PC-3 (cell line): ENCODE results near the gene HPCA. TPM values are rescaled to one million over a fixed set of nuclear protein-coding genes. Genes with fewer than 3 reads are reported as not detected.

ENCODE experiments used
- ATAC-seq: fragments of 200-7000 bp; cut with Tn5 transposase; 2 replicates; pipeline ENCODE4 v1.9.1; 2020; ENCODE audit warnings: mild to moderate bottlenecking, moderate library complexity
- BruUV-seq: library from RNA; stranded (reverse); fragments of 400-500 nt; replicated peaks from 2 replicates; lab custom pipeline; 2021; lab: Mats Ljungman, UMichigan
- CTCF ChIA-PET: fragments of 300-600 bp; sonication (Branson Sonifier 250); formaldehyde crosslinking; loops from one replicate; lab custom pipeline; 2022; ENCODE audit warnings: antibody characterized with exemption; lab: Charles Lee
- POLR2A ChIA-PET: fragments of 300-600 bp; sonication (Branson Sonifier 250); formaldehyde crosslinking; loops from one replicate; lab custom pipeline; 2022; ENCODE audit warnings: antibody characterized with exemption; ENCODE audit not compliant: unreplicated experiment; lab: Charles Lee
- DNase-seq: peaks from one replicate; pipeline ENCODE4 v3.0.0-alpha.2; 2015
- H2AFZ ChIP-seq: fragments of 300-600 bp; sonication (generic); 2 replicates; pipeline ENCODE4 v1.6.0; 2016; ENCODE audit warnings: antibody characterized with exemption, low read length
- H3F3A ChIP-seq: fragments of 300-600 bp; sonication (generic); one replicate; pipeline ENCODE4 v1.6.0; 2017; ENCODE audit warnings: antibody characterized with exemption, low read length, control low read depth, mild to moderate bottlenecking; ENCODE audit not compliant: unreplicated experiment
- H3K27ac ChIP-seq: fragments of 300-600 bp; sonication (generic); 2 replicates; pipeline ENCODE4 v1.5.1; 2016; ENCODE audit warnings: mild to moderate bottlenecking, low read length
- H3K27me3 ChIP-seq: fragments of 300-600 bp; sonication (generic); 2 replicates; pipeline ENCODE4 v1.6.1; 2016; ENCODE audit warnings: low read length, mixed read lengths
- H3K36me3 ChIP-seq: fragments of 300-600 bp; sonication (generic); 2 replicates; pipeline ENCODE4 v1.6.1; 2016; ENCODE audit warnings: low read depth, mixed run types, low read length, mixed read lengths
- H3K4me1 ChIP-seq: fragments of 300-600 bp; sonication (generic); 2 replicates; pipeline ENCODE4 v1.5.1; 2016; ENCODE audit warnings: low read length; ENCODE audit not compliant: insufficient read depth
- H3K4me2 ChIP-seq: fragments of 300-600 bp; sonication (generic); 2 replicates; pipeline ENCODE4 v1.6.0; 2016; ENCODE audit warnings: low read length
- H3K4me3 ChIP-seq: fragments of 300-600 bp; sonication (generic); 2 replicates; pipeline ENCODE4 v1.5.1; 2016; ENCODE audit warnings: mild to moderate bottlenecking, low read length, mixed read lengths
- H3K79me2 ChIP-seq: fragments of 300-600 bp; sonication (generic); 2 replicates; pipeline ENCODE4 v1.6.1; 2017; ENCODE audit warnings: low read length, mixed read lengths
- H3K9ac ChIP-seq: fragments of 300-600 bp; sonication (generic); 2 replicates; pipeline ENCODE4 v1.6.0; 2016; ENCODE audit warnings: mild to moderate bottlenecking, low read length
- H3K9me2 ChIP-seq: fragments of 300-600 bp; sonication (generic); replicated peaks from 2 replicates; pipeline ENCODE4 v1.6.1; 2016; ENCODE audit warnings: mixed run types, low read length, mixed read lengths
- H3K9me3 ChIP-seq: fragments of 300-600 bp; sonication (generic); 2 replicates; pipeline ENCODE4 v1.6.1; 2016; ENCODE audit warnings: low read length, mixed read lengths
- H4K20me1 ChIP-seq: fragments of 300-600 bp; sonication (generic); 2 replicates; pipeline ENCODE4 v1.6.1; 2016; ENCODE audit warnings: low read length, mixed read lengths
- CTCF ChIP-seq: fragments of 300-600 bp; sonication (generic); conservative IDR thresholded peaks from 2 replicates; pipeline ENCODE4 v1.5.1; 2017; ENCODE audit warnings: antibody characterized with exemption, low read depth, mild to moderate bottlenecking, low read length
- EZH2 ChIP-seq: fragments of 300-600 bp; sonication (generic); IDR thresholded peaks from one replicate; pipeline ENCODE4 v1.6.1; 2017; ENCODE audit warnings: antibody characterized with exemption, mild to moderate bottlenecking, low read length; ENCODE audit not compliant: unreplicated experiment
- EZH2phosphoT487 ChIP-seq: fragments of 300-600 bp; sonication (generic); IDR thresholded peaks from 2 replicates; pipeline ENCODE4 v1.6.1; 2018; ENCODE audit warnings: mild to moderate bottlenecking, antibody characterized with exemption, low read length, borderline replicate concordance
- intact Hi-C: fragments of 100-400 bp; cut with micrococcal nuclease; formaldehyde crosslinking; loops from 2 replicates; pipeline ENCODE4 v1.9.0; 2023
- total RNA-seq: library from RNA; depleted of rRNA; stranded (reverse); fragments of >200 nt; gene quantifications from 2 replicates; pipeline ENCODE4 v1.2.3, GENCODE V29; 2014

Gene HPCA
- total RNA-seq, 1 experiment from 2014 or later, result not detected

GRCh38 chr1:32931760-32932159 lies 45.5 kb downstream of the HPCA start:
- ChIA-PET POLR2A (no interaction called here), CTCF (interaction anchor here (1.9 kb wide), 1 partner anchor 75 kb away, joined by 9 read pairs; no protein-coding TSS in a partner anchor)
- H3K9ac ChIP-seq, result no peak overlapping the region

GRCh38 chr1:32933742-32934322 lies 47.5 kb downstream of the HPCA start:
- Histone ChIP-seq H3K9me3 (no peaks in the 10 kb centered on the region), H3K27me3 (no peaks in the 10 kb centered on the region), H3K9me2 (no peaks in the 10 kb centered on the region), H4K20me1 (no peaks in the 10 kb centered on the region), H3K9ac (no peak overlapping the region), H3K27ac (peak overlapping the region; percentile 18; the same call in 1 of the 2 replicates), H2AFZ (no peak overlapping the region), H3K36me3 (peaks cover 15% of the 10 kb centered on the region), H3F3A (no peaks in the 10 kb centered on the region), H3K4me2 (no peak overlapping the region), H3K4me3 (no peak overlapping the region), H3K4me1 (peaks cover 28% of the 10 kb centered on the region), H3K79me2 (no peaks in the 10 kb centered on the region)
- ChIA-PET POLR2A (interaction anchor here (0.6 kb wide), 1 partner anchor 22 kb away, joined by 3 read pairs; no protein-coding TSS in a partner anchor), CTCF (interaction anchor here (0.5 to 1.2 kb wide), 5 partner anchors 19 to 152 kb away, joined by 3 to 10 read pairs (median 6); no protein-coding TSS in a partner anchor)
- intact Hi-C loops, result loop anchor here (1.0 to 5.0 kb wide), 4 partner anchors 58 to 147 kb away; partner anchors contain the start of gene AZIN2
- TF ChIP-seq EZH2phosphoT487 (no peak), CTCF (no peak), EZH2 (no peak)
- peak; percentile 76 for DNase-seq
- ATAC-seq, result peak; percentile 69
- BruUV-seq, result TSS peak; percentile 15

More at GRCh38 chr1:32931760-32932159, 45.5 kb downstream of the HPCA start:
- BruUV-seq, result no TSS peak
- Histone ChIP-seq H3K4me1 (peaks cover 20% of the 10 kb centered on the region), H4K20me1 (no peaks in the 10 kb centered on the region), H3K27me3 (no peaks in the 10 kb centered on the region), H3K4me3 (no peak overlapping the region), H3K9me3 (no peaks in the 10 kb centered on the region), H3K9me2 (no peaks in the 10 kb centered on the region), H3K27ac (no peak overlapping the region), H3K4me2 (no peak overlapping the region), H3F3A (no peaks in the 10 kb centered on the region), H3K79me2 (no peaks in the 10 kb centered on the region), H3K36me3 (peaks cover 2% of the 10 kb centered on the region), H2AFZ (no peak overlapping the region)
- TF ChIP-seq EZH2, result no peak
- no peak for TF ChIP-seq EZH2phosphoT487
- no peak for TF ChIP-seq CTCF
- intact Hi-C loops, result loop anchor here (2.0 to 5.0 kb wide), 3 partner anchors 61 to 149 kb away; partner anchors contain the start of gene AZIN2
- no peak for ATAC-seq
- no peak for DNase-seq

GRCh38 chr1:32934535-32934934 lies 48.2 kb downstream of the HPCA start:
- CTCF ChIA-PET, result interaction anchor here (0.5 to 1.2 kb wide), 3 partner anchors 18 to 121 kb away, joined by 3 to 6 read pairs (median 3); no protein-coding TSS in a partner anchor
- POLR2A ChIA-PET, result no interaction called here
- H3K9me2 ChIP-seq, result no peaks in the 10 kb centered on the region
- H3K79me2 ChIP-seq, result no peaks in the 10 kb centered on the region
- no TSS peak for BruUV-seq
- H3K27ac ChIP-seq, result peak overlapping the region; percentile 18; the same call in 1 of the 2 replicates
- H4K20me1 ChIP-seq, result no peaks in the 10 kb centered on the region
- intact Hi-C loops, result loop anchor here (5.0 kb wide), 1 partner anchor 58 kb away; no protein-coding TSS in a partner anchor
- H3K9me3 ChIP-seq, result no peaks in the 10 kb centered on the region
- no peaks in the 10 kb centered on the region for H3F3A ChIP-seq
- H3K4me1 ChIP-seq, result peaks cover 34% of the 10 kb centered on the region
- no peak overlapping the region for H3K4me2 ChIP-seq
- H3K27me3 ChIP-seq, result no peaks in the 10 kb centered on the region
- H3K4me3 ChIP-seq, result no peak overlapping the region
- no peak overlapping the region for H3K9ac ChIP-seq
- no peak overlapping the region for H2AFZ ChIP-seq
- TF ChIP-seq CTCF, result no peak
- TF ChIP-seq EZH2, result no peak
- no peak for TF ChIP-seq EZH2phosphoT487
- H3K36me3 ChIP-seq, result peaks cover 15% of the 10 kb centered on the region
- no peak for DNase-seq
- ATAC-seq, result no peak
